ENCODE results near the gene TSPO. TPM values are rescaled to one million over a fixed set of nuclear protein-coding genes. Genes with fewer than 3 reads are reported as not detected.

Gene TSPO
- total and polyA plus RNA-seq, 2 experiments from 2014 or later: 34.6 to 44.7 TPM

DNA sequence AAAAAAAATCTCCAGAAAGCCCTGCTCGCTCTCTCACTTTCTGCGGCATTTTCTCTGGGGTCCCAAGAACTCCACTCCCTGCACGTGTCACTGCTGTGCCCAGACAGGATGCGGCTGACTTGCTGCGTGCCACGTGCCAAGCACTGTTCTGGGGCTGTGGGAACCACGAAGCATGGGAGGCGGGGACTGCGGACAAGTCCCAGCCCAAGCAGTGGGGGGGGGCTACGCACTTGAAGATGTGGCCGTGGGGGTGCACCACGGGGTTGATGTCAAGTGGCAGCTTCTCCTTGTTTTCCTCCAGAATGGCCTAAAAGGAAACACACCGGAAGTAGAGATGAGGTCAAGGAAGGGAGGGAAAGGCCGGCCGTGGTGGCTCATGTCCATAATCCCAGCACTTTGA, 24.7 kb downstream of the TSPO start (continued):
- no peak for TF ChIP-seq ZNF462 (CRISPR knock-in tag; IDR thresholded peaks at IDR 0.05)

GRCh38 chr22:43177479-43177878, 26.1 kb downstream of the TSPO start:
- H3K9me3 Mint-ChIP-seq: no peaks in the 10 kb centered on the region; the same call in 2 of the 3 replicates
- H3K4me2 ChIP-seq: no peak overlapping the region
- H3K27me3 ChIP-seq (ENCODE audit: insufficient read depth): no peaks in the 10 kb centered on the region
- no peak overlapping the region for H3K27ac ChIP-seq (ENCODE audit: low read depth)
- ATAC-seq (no peak), DNase-seq (ENCODE audit: low spot score) (no peak)
- peaks cover 3% of the 10 kb centered on the region for H4K20me1 ChIP-seq (replicated peaks; ENCODE audit: insufficient read depth)
- peaks cover 7% of the 10 kb centered on the region; the same call in 1 of the 2 replicates for H3K36me3 ChIP-seq (ENCODE audit: insufficient read depth)
- H3F3A ChIP-seq (replicated peaks; ENCODE audit: low read depth): no peaks in the 10 kb centered on the region
- H3K4me1 Mint-ChIP-seq: no peaks in the 10 kb centered on the region
- no peaks in the 10 kb centered on the region for H3K4me1 ChIP-seq (ENCODE audit: insufficient read depth)
- H3K4me3 ChIP-seq: no peak overlapping the region
- H3K27ac Mint-ChIP-seq: no peak overlapping the region
- H2AFZ ChIP-seq: no peak overlapping the region
- H3K4me3 Mint-ChIP-seq: no peak overlapping the region
- peaks cover 8% of the 10 kb centered on the region for H3K27me3 Mint-ChIP-seq (ENCODE audit: insufficient read depth, low read depth, poor library complexity)
- no peaks in the 10 kb centered on the region for H3K9me2 ChIP-seq (ENCODE audit: insufficient read depth)
- no peaks in the 10 kb centered on the region; the same call in 1 of the 2 replicates for H3K79me2 ChIP-seq (replicated peaks; ENCODE audit: insufficient read depth)
- H3K36me3 Mint-ChIP-seq (ENCODE audit: low read depth): peaks cover 75% of the 10 kb centered on the region
- TF ChIP-seq ETS1 (IDR thresholded peaks at IDR 0.05): no peak
- TF ChIP-seq JUNB (IDR thresholded peaks at IDR 0.05; ENCODE audit: unreplicated experiment): no peak
- TF ChIP-seq, protein P1, sequence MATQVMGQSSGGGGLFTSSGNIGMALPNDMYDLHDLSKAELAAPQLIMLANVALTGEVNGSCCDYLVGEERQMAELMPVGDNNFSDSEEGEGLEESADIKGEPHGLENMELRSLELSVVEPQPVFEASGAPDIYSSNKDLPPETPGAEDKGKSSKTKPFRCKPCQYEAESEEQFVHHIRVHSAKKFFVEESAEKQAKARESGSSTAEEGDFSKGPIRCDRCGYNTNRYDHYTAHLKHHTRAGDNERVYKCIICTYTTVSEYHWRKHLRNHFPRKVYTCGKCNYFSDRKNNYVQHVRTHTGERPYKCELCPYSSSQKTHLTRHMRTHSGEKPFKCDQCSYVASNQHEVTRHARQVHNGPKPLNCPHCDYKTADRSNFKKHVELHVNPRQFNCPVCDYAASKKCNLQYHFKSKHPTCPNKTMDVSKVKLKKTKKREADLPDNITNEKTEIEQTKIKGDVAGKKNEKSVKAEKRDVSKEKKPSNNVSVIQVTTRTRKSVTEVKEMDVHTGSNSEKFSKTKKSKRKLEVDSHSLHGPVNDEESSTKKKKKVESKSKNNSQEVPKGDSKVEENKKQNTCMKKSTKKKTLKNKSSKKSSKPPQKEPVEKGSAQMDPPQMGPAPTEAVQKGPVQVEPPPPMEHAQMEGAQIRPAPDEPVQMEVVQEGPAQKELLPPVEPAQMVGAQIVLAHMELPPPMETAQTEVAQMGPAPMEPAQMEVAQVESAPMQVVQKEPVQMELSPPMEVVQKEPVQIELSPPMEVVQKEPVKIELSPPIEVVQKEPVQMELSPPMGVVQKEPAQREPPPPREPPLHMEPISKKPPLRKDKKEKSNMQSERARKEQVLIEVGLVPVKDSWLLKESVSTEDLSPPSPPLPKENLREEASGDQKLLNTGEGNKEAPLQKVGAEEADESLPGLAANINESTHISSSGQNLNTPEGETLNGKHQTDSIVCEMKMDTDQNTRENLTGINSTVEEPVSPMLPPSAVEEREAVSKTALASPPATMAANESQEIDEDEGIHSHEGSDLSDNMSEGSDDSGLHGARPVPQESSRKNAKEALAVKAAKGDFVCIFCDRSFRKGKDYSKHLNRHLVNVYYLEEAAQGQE (IDR thresholded peaks at IDR 0.05; ENCODE audit: unreplicated experiment): no peak
- TF ChIP-seq STAT1 (IDR thresholded peaks at IDR 0.05; ENCODE audit: unreplicated experiment): no peak
- no peak for TF ChIP-seq EZH2phosphoT487 (IDR thresholded peaks at IDR 0.05; ENCODE audit: unreplicated experiment)
- no peak for TF ChIP-seq ZNF331 (CRISPR knock-in tag; IDR thresholded peaks at IDR 0.05; ENCODE audit: low read depth)
